Activated CD8-positive, alpha-beta T cell treated with anti-CD3 and anti-CD28 coated beads for 36 hours (primary cell): ENCODE results near the gene TBC1D22A. TPM values are rescaled to one million over a fixed set of nuclear protein-coding genes. Genes with fewer than 3 reads are reported as not detected.

Experiments used
- ATAC-seq: fragments of 200-7000 bp; cut with Tn5 transposase; one replicate; pipeline ENCODE4 v1.10.0; 2021; ENCODE audit warnings: mild to moderate bottlenecking, moderate library complexity
- CTCF ChIA-PET: fragments of 350-600 bp; sonication (Branson Sonifier 250); formaldehyde crosslinking; loops from one replicate; lab custom pipeline; 2021; ENCODE audit warnings: antibody characterized with exemption; lab: Charles Lee
- POLR2A ChIA-PET: fragments of 350-600 bp; sonication (Branson Sonifier 250); formaldehyde crosslinking; loops from one replicate; lab custom pipeline; 2021; ENCODE audit warnings: antibody characterized with exemption; lab: Charles Lee
- DNase-seq: peaks from one replicate; pipeline ENCODE4 v3.0.0-alpha.2; 2020
- H3K27ac Mint-ChIP-seq: one replicate; pipeline ENCODE4 v1.8.0; 2021; ENCODE audit warnings: mild to moderate bottlenecking, mixed read lengths
- H3K27me3 Mint-ChIP-seq: one replicate; pipeline ENCODE4 v1.8.0; 2021; ENCODE audit warnings: mixed read lengths
- H3K36me3 Mint-ChIP-seq: one replicate; pipeline ENCODE4 v1.8.0; 2021; ENCODE audit warnings: low read depth, mixed read lengths
- H3K4me1 Mint-ChIP-seq: one replicate; pipeline ENCODE4 v1.8.0; 2021; ENCODE audit warnings: low read depth, mixed read lengths
- H3K4me3 Mint-ChIP-seq: one replicate; pipeline ENCODE4 v1.8.0; 2021; ENCODE audit warnings: mild to moderate bottlenecking, moderate library complexity, mixed read lengths
- H3K9me3 Mint-ChIP-seq: one replicate; pipeline ENCODE4 v1.8.0; 2021; ENCODE audit warnings: mixed read lengths
- intact Hi-C: fragments of 100-400 bp; cut with micrococcal nuclease; formaldehyde crosslinking; loops from one replicate; pipeline ENCODE4 v1.10.0; 2022
- total RNA-seq, 2 experiments: library from RNA; stranded (reverse); gene quantifications; one replicate each; pipeline ENCODE4 v1.2.3, GENCODE V29; 2021
- TF ChIP-seq, protein P1 (sequence below): fragments of 200-600 bp; IDR thresholded peaks from one replicate; pipeline ENCODE4 v1.8.0; 2022; ENCODE audit warnings: antibody characterized with exemption, mild to moderate bottlenecking

The TBC1D22A gene
- total RNA-seq, 2 experiments from 2014 or later, result 41.0 to 42.8 TPM

DNA sequence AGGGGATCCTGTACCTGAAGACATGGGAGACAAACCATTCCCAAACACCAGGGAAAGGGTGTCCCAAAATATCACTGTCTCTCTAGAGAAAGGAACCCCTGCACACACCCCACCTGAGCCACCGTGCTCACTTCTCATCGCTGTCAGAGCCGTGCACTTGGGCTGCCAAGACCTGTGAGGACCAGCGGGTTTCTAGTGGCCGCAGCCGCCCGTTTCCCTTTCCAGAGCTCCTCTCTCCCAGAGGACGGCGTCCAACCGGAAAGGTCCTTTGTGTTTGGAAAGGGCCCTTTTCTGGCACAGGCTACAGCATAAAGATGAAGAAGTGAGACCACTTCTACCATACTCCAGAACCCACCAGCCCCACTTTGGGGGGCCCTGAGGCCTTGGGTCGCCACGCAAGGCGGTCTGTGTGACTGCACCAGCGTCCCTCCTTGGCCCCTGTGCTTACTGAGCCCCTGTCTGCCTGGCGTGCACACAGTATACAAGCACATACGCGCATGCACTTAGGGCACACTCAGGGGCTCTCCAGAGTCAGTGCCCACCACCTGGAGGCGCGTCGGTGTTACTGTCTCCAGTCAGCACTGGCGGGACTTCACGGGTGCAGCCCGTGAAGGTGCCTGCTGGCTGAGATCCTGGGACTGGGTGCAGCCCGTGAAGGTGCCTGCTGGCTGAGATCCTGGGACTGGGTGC lies 381.8 kb downstream of the TBC1D22A start:
- POLR2A ChIA-PET, result no interaction called here
- Mint-ChIP-seq H3K9me3 (no peaks in the 10 kb centered on the region), H3K27me3 (no peaks in the 10 kb centered on the region)

DNA sequence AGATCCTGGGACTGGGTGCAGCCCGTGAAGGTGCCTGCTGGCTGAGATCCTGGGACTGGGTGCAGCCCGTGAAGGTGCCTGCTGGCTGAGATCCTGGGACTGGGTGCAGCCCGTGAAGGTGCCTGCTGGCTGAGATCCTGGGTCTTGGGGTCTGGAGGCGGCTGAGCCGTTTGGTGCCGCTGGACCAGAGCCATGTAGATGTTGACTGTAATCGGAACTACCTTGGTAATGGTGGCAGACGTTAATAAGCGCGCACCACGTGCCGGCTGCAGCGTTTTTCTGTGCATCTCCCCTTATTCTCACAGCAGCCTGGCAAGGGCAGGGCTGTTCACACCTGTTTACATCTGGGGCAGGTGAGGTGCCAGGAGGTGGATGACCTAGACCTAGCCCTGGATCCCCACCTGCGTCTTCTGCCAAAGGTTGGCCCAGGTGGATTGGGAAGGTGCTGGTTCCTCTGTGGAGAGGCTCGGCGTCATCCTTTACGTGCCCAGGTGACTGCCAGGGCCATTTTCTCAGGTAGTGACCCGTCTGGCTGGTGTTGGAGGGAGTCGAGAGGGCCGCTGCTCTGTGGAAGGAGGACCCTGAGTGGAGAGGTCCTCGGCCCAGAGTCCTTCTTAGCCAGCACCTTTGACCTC lies 382.5 kb downstream of the TBC1D22A start:
- no peaks in the 10 kb centered on the region for H3K36me3 Mint-ChIP-seq

More for the DNA sequence above, 381.8 kb downstream of the TBC1D22A start:
- no peaks in the 10 kb centered on the region for H3K36me3 Mint-ChIP-seq
- intact Hi-C loops, result no loop called here
- H3K27ac Mint-ChIP-seq, result no peak overlapping the region
- ATAC-seq (no peak), DNase-seq (no peak)
- H3K4me1 Mint-ChIP-seq, result no peaks in the 10 kb centered on the region
- no peak overlapping the region for H3K4me3 Mint-ChIP-seq
- TF ChIP-seq, protein P1, sequence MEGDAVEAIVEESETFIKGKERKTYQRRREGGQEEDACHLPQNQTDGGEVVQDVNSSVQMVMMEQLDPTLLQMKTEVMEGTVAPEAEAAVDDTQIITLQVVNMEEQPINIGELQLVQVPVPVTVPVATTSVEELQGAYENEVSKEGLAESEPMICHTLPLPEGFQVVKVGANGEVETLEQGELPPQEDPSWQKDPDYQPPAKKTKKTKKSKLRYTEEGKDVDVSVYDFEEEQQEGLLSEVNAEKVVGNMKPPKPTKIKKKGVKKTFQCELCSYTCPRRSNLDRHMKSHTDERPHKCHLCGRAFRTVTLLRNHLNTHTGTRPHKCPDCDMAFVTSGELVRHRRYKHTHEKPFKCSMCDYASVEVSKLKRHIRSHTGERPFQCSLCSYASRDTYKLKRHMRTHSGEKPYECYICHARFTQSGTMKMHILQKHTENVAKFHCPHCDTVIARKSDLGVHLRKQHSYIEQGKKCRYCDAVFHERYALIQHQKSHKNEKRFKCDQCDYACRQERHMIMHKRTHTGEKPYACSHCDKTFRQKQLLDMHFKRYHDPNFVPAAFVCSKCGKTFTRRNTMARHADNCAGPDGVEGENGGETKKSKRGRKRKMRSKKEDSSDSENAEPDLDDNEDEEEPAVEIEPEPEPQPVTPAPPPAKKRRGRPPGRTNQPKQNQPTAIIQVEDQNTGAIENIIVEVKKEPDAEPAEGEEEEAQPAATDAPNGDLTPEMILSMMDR, result no peak
- CTCF ChIA-PET, result no interaction called here

DNA sequence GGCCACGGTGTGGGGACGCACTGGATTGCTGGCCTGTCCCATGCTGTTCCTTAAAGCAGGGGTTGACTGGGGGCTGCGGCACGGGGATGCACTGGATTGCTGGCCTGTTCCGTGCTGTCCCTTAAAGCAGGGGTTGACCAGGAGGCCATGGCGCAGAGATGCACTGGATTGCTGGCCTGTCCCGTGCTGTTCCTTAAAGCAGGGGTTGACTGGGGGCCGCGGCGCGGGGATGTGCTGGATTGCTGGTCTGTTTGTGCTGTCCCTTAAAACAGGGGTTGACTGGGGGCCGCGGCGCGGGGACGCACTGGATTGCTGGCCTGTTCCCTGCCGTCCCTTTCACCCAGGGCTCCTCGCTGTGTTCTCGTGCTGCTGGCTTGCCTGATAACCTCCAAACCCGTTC lies 383.4 kb downstream of the TBC1D22A start:
- TF ChIP-seq, protein P1, result no peak
- no peak overlapping the region for H3K27ac Mint-ChIP-seq
- no peak for DNase-seq
- H3K4me1 Mint-ChIP-seq, result no peaks in the 10 kb centered on the region
- H3K9me3 Mint-ChIP-seq, result no peaks in the 10 kb centered on the region
- POLR2A ChIA-PET, result no interaction called here
- ATAC-seq, result no peak
- CTCF ChIA-PET, result no interaction called here
- no peak overlapping the region for H3K4me3 Mint-ChIP-seq
- H3K27me3 Mint-ChIP-seq, result no peaks in the 10 kb centered on the region
- intact Hi-C loops, result no loop called here
- H3K36me3 Mint-ChIP-seq, result no peaks in the 10 kb centered on the region

More for the DNA sequence above, 382.5 kb downstream of the TBC1D22A start:
- ATAC-seq (no peak), DNase-seq (no peak)
- Mint-ChIP-seq H3K9me3 (no peaks in the 10 kb centered on the region), H3K4me3 (no peak overlapping the region), H3K27me3 (no peaks in the 10 kb centered on the region), H3K4me1 (no peaks in the 10 kb centered on the region), H3K27ac (no peak overlapping the region)
- intact Hi-C loops, result no loop called here
- POLR2A ChIA-PET, result no interaction called here
- TF ChIP-seq, protein P1, result no peak
- CTCF ChIA-PET, result no interaction called here

DNA sequence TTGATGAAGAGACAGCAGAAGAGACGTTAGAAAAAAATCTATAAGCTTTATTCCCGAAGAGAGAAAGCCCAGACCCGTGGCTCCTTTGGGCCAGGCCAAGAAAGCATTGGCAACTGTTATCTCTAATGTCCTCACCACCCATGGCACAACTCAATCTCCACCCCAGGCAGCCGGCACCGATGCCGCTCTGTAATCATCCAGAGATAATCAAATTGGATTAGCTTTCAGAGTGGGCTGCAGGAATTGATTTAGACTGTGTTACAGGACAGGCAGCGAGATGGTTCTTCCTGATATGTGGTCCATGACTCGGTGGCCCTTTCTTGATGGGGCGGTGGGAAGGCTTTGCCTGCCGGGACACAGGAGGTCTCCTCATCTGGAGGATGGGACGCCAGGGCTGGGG lies 383.9 kb downstream of the TBC1D22A start:
- POLR2A ChIA-PET, result no interaction called here

DNA sequence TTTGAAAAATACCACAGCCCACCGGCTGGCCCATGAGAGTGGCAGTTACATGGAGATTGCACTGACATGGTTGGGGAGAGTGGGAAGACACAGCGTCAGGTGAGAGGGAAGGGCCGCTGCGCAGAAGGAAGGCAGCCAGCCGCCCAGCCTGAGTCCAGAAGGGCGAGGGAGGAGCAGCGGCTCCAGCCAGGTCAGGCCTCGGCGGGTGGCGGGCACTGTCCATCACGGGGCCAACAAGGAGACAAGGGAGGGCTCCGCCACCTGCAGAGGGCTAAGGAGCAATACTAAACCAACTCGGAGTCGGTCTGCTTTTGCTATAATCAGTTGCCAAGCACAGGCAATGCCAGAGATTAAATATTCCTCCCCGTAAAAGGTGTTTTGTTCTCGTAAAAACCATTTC lies 384.5 kb downstream of the TBC1D22A start:
- Mint-ChIP-seq H3K9me3 (no peaks in the 10 kb centered on the region), H3K36me3 (no peaks in the 10 kb centered on the region), H3K4me3 (no peak overlapping the region), H3K27me3 (no peaks in the 10 kb centered on the region), H3K4me1 (peaks cover 4% of the 10 kb centered on the region), H3K27ac (no peak overlapping the region)
- POLR2A ChIA-PET, result no interaction called here
- intact Hi-C loops, result no loop called here
- ATAC-seq (no peak), DNase-seq (no peak)
- TF ChIP-seq, protein P1, result no peak
- CTCF ChIA-PET, result no interaction called here

More for the DNA sequence above, 383.9 kb downstream of the TBC1D22A start:
- H3K36me3 Mint-ChIP-seq, result no peaks in the 10 kb centered on the region
- H3K27ac Mint-ChIP-seq, result no peak overlapping the region
- no peaks in the 10 kb centered on the region for H3K27me3 Mint-ChIP-seq
- H3K4me1 Mint-ChIP-seq, result peaks cover 4% of the 10 kb centered on the region
- CTCF ChIA-PET, result no interaction called here
- no peak overlapping the region for H3K4me3 Mint-ChIP-seq
- H3K9me3 Mint-ChIP-seq, result no peaks in the 10 kb centered on the region
- intact Hi-C loops, result no loop called here
- ATAC-seq, result no peak
- no peak for DNase-seq
- TF ChIP-seq, protein P1, result no peak
